Choroid plexus epithelial cell (primary cell): Measurements from ENCODE around the gene PRKAG3.

Source experiments
- DNase-seq: peaks from one replicate; pipeline ENCODE4 v3.0.0-alpha.2; 2010; ENCODE audit warnings: low read depth
- H3K4me3 ChIP-seq: 2 replicates; pipeline ENCODE4 v1.5.1; 2011; ENCODE audit warnings: low read depth, mild to moderate bottlenecking, control low read depth, low read length, moderate library complexity
- CTCF ChIP-seq: conservative IDR thresholded peaks from 2 replicates; pipeline ENCODE4 v1.5.1; 2011; ENCODE audit warnings: low read depth, mild to moderate bottlenecking, control low read depth, inconsistent platforms, low read length, moderate library complexity

Gene PRKAG3

GRCh38 chr2:218822622-218823021, 9.0 kb downstream of the PRKAG3 start:
- H3K4me3 ChIP-seq, result no peak overlapping the region
- DNase-seq, result no peak
- TF ChIP-seq CTCF, result no peak

- DNase-seq, result no peak
- TF ChIP-seq CTCF, result no peak
Observed at GRCh38 chr2:218821605-218822211, 9.9 kb downstream of the PRKAG3 start.

GRCh38 chr2:218820746-218821369, 10.7 kb downstream of the PRKAG3 start:
- H3K4me3 ChIP-seq, result no peak overlapping the region
- no peak for DNase-seq
- TF ChIP-seq CTCF, result no peak

More at GRCh38 chr2:218821605-218822211, 9.9 kb downstream of the PRKAG3 start:
- no peak overlapping the region for H3K4me3 ChIP-seq

- no peak for DNase-seq
- no peak for TF ChIP-seq CTCF
- no peak overlapping the region for H3K4me3 ChIP-seq
Observed at GRCh38 chr2:218819093-218819492, 12.5 kb downstream of the PRKAG3 start.

GRCh38 chr2:218816561-218817011, 15.0 kb downstream of the PRKAG3 start:
- TF ChIP-seq CTCF, result no peak
- DNase-seq, result no peak
- no peak overlapping the region for H3K4me3 ChIP-seq

- no peak overlapping the region for H3K4me3 ChIP-seq
- DNase-seq, result no peak
- TF ChIP-seq CTCF, result no peak
Observed at GRCh38 chr2:218815649-218816048, 16.0 kb downstream of the PRKAG3 start.

- no peak for TF ChIP-seq CTCF
- DNase-seq, result no peak
- H3K4me3 ChIP-seq, result no peak overlapping the region
Observed at GRCh38 chr2:218815244-218815637, 16.4 kb downstream of the PRKAG3 start.
